GM18861 (cell line): ENCODE measurements around the gene MAP2.

Experiments
- ATAC-seq: cut with Tn5 transposase; IDR thresholded peaks from one replicate; pipeline ENCODE4 v1.9.1; 2021; ENCODE audit not compliant: unreplicated experiment

The MAP2 gene

DNA sequence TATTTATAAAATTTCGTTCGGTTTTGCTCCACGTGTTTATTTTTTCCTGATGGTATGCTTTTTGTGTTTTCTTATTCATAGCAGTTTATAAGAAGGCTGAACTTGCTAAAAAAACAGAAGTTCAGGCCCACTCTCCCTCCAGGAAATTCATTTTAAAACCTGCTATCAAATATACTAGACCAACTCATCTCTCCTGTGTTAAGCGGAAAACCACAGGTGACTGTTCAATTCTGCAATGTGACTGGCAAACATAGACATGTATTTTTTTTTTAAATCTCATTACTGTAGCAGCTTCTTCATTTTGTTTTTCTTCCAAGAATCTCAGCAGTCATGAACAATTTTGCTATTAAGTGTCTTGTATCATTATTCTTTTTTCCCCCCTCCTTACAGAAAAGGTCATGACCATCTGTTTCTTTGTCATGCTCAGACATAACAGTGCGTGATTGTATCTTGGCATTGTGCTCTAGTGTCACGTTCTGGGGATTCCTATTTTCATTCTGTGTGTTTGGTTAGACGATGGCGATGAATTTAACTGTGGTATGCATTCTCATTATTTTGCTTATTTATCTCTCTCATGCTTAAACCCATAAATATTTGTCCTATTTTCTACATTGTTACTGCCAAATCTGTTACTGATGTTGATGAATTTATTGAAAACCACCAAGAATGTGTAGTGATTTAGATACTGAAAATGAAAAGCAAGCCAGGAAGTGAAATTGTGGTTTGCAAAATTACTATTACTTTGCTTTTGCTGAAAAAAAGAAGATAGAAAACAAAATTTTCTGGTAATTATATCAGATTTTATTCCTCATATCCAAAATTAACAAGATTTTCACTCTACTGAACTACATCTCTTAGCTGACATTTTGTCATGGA, 273.2 kb downstream of the MAP2 start:
- ATAC-seq = peak; percentile 69

DNA sequence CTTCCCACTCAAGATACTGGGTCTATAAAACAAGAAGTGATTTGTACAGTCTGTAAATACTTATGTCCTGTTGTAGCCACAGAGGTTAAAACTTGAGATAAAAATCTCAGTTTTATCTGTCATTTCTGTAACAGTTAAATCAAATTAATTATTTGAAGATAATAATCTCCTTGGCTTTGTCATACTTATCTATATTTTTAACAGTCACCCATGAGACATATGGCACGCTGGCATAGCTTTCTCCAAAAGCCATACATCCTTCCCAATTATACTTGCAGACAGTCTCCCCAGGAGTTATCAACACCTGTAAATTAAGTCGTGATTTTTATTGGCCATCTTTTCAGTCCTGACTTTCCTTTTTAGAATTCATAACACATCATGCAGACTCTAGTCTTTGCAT, 278.9 kb downstream of the MAP2 start:
- no peak for ATAC-seq

DNA sequence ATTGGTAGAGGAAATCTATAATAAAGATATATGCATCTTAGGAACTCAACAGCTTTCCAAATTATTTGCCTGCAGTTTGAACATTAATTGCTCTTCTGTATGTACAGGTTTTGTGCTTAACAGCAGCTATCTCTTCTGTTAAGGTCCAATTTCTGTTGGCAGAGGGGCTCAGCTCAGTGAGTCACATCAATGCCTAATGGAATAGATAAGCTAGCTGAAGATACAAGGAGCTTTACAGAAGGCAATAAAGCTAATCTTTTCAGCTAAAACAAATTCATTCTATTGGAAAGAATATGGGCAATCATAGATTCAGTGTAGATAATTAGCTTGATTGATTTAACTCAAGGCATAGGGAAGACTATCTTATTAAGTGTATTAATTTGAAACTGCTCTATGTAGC, 289.4 kb downstream of the MAP2 start:
- no peak for ATAC-seq

DNA sequence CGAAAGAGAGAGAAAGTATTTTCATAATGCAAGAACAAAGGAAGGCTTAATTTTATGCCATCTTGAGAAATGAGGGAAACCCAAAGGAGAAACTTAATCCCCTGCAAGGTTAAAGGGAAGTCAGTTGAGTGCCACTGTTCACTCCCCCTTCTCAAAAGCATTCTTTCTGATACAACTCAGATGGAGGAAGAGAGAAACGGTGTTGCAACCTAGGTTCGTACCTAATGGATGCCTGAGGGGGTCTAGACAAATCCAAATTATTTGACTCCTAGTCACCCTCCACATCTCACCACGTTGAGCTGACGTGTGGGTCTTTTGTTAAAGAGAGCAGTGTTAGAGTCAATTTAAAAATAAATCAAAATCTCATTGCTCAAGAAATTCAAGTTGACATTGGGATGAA, 295.2 kb downstream of the MAP2 start:
- no peak for ATAC-seq

DNA sequence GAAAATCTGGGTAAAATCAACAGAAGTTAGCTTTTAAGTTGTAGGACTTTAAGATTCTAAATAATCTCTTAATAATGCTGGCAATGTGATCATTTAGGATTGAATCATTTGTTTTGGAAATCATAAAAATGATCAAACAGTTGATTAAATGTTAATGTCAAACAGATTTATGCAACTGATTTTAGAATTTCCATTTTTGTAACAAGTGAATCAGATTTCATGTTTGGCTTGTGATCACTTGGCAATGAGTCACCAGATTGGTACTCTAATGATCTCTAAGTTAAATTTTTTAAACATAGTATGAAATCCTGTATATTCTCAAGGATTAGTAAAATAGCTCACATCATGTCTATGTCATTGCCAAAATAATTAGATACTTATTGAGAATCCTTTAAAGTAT, 297.6 kb downstream of the MAP2 start:
- no peak for ATAC-seq

DNA sequence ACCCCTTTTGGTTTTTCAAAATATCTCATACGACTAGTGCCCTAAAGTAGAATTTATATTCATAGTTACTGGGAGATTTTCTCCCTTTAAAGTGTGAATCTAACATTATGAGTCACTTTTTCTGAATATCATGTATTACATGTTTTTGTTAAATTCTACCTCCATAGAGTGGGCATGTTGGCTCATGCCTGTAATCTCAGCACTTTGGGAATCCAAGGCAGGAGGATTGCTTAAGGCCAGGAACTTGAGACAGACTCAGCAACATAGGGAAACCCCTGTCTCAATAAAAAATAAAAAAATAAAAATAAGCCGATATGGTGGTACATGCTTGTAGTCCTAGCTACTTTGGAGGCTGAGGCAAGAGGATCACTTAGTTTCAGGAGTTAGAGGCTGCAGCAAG, 302.5 kb downstream of the MAP2 start:
- no peak for ATAC-seq

DNA sequence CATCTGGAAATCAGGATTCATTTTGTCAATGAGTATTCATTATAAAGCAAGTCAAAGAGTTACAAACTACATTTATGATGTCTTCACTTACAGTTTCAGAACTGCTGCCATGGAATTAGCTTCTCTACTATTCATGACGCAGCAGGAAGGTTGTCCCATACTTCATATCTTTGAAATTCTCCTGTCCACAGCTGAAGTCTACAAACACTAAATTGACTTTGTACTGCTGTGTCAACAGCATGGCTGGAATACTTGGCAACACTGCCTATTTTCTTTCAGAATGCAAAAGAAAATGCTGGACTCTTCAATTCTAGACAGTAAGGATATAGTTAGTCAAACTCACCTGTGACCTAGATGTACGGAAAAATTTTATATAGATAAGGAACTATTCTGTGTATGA, 303.2 kb downstream of the MAP2 start:
- no peak for ATAC-seq

DNA sequence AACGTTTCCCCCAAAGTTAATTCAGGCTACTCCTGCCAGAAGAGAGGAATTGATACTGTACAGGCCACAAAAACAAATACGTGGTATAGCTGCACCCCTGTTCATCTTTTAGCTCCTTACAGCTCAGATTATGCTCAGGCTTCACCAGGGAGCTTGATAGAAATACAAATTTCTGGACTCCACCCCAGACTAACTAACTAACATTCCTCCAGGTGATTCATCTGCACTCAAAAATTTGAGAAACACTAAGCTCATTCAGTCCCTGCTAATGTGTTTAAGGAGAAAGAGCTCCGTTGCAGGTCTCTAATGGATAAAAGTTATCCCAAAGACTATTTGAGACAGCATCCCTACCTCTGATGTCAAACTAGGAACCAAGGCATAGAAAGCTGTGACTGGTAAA, 311.0 kb downstream of the MAP2 start:
- ATAC-seq = no peak

DNA sequence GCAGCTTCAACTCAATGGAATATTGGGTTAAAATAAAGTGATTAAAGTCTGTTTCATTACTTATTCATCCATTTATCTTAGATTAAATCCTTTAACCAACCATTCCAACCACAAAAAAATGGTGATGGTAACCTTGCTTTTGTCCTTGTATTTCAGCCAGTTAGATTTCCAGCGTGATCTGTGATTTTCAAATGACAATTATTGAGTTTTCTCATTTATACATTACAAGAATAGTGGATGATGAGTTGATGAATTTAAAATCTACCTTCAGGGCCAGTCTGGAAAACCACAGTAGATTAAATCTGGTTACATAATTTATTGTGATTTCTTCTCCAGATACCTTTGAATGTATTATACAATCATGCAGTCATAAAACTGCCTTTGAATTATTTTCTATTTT, 318.1 kb downstream of the MAP2 start:
- no peak for ATAC-seq

DNA sequence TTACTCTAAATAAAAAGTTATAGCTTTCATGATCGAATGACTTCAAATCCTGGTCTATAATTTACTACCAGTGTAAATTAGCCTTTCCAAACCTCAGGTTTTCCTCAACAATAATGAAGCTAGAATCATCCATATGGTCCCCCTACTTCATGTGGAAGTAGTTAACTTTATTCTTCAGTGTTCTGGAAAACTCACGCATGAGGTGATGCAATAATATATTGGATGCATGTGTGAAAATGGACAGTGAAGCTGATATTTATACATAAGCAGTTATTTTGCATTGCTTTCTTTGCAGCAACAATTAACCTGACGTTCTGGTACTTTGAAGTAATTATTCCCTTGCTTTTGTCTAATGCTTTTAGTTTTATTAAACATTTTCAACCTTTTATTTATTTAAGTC, 329.2 kb downstream of the MAP2 start:
- no peak for ATAC-seq

DNA sequence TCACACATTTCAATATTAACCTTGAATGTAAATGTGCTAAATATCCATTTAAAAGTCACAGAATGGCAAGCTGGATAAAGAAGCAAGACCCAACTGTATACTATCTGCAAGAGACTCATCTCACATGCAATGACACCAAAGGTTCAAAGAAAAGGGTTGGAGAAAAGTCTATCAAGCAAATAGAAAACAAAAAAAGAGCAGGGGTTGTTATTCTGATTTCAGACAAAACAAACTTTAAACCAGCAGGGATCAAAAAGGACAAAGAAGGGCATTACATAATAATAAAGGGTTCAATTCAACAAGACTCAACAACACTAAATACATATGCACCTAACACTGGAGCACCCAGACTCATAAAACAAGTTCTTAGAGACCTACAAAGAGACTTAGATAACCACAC, 333.3 kb downstream of the MAP2 start:
- ATAC-seq = no peak

DNA sequence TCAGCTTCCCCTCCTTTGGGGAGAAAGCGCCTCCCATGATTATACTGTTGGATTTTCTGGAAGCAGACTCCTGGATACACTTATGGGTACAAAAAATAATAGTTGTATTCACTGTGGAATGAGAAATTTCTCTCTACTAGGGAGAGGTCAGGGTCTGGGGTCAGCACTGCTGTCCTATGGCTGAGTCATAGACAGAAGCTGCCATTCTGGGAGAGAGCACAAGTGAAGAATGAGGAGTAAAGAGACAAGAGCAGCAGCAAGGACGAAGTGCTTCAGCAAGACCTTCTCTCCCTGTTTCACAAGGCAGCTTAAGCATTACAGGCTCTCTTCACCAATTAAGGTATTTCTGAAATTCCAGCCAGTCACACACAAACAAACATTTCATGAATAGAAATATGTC, 337.7 kb downstream of the MAP2 start:
- no peak for ATAC-seq

DNA sequence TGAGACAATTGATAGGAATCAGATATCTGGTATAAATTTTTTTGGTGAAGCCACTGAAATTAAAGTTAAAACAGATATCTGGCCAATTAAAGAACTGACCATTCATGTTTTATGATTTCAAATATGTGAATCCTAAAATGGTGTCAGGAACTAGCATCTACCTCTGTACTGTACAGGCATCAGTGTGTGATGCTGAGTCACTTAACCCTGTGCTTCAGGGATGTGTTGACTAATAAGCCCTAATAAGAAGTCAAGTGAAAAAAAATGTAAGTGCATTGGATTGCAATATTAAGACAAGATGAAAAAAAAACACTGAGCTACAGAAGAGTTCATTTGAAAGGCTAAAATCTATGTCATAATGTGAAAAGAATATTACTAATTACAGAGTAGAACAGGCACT, 338.7 kb downstream of the MAP2 start:
- no peak for ATAC-seq

DNA sequence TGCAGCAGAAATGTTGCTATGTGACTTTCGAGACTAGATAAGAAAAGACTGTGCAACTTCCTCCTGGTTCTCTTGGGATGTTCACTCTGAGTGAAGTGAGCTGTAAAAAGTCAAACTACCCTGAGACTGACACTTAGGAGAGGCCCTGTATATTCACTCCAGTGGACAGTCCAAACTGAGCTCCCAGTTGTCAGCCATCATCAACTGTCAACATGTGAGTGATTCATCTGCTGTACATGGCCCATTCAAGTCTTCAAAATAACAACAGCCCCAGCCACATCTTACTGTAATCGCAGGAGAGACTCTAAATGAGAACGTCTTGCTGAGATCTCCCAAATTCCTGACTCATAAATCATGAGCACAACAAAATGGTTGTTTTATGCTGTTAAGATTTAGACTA, 339.3 kb downstream of the MAP2 start:
- no peak for ATAC-seq

DNA sequence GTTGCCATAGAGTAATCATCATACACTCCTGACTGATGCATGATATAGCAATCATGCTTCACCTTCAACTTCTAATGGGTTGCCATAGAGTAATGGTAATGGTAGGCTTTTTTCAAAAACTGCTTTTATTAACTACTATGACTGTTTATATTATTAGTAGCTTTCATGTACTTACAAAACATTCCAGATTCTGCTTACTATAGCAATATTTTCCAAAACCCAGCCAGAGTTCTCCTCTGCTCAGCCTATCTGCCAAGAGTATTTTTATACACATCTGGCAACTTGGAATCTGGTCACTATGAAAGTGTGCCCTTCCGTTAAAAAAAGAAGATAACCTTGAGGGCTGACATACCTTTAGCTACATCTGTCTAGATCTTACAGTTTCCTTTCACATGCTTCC, 342.8 kb downstream of the MAP2 start:
- no peak for ATAC-seq

DNA sequence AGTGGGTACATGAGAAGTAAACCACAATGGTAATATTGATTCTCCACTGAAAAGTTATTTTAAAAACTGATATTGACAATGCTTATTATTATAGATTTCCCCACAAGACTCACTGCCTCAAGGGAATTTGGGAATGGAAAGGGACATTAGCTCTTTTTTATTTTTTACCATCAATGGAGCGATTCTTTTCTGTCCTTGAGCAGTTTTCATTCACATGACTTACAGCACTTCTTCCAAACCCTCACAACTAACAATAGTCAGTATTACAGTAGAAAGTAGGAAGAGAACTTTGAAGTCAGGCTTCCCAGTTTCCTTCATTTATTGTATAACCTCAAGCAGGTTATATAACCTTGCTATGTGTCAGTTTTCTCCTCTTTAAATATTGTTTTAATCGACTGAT, 343.5 kb downstream of the MAP2 start:
- no peak for ATAC-seq

DNA sequence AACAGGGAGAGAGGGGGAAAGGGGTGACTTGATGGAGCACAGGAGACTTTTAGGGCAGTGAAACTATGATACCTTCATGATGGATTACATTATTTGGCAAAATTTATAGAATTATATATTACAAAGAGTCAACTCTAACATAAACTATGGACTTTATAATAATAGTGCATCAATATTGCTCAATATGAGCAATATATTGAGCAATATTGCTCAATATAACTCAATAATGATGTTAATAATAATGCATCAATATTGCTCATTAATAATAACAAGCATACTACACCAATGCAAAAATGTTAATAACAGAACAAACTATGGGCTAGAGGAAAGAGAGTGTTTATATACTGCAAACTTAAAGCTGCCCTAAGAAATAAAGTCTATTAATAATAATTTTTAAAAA, 344.7 kb downstream of the MAP2 start:
- no peak for ATAC-seq

DNA sequence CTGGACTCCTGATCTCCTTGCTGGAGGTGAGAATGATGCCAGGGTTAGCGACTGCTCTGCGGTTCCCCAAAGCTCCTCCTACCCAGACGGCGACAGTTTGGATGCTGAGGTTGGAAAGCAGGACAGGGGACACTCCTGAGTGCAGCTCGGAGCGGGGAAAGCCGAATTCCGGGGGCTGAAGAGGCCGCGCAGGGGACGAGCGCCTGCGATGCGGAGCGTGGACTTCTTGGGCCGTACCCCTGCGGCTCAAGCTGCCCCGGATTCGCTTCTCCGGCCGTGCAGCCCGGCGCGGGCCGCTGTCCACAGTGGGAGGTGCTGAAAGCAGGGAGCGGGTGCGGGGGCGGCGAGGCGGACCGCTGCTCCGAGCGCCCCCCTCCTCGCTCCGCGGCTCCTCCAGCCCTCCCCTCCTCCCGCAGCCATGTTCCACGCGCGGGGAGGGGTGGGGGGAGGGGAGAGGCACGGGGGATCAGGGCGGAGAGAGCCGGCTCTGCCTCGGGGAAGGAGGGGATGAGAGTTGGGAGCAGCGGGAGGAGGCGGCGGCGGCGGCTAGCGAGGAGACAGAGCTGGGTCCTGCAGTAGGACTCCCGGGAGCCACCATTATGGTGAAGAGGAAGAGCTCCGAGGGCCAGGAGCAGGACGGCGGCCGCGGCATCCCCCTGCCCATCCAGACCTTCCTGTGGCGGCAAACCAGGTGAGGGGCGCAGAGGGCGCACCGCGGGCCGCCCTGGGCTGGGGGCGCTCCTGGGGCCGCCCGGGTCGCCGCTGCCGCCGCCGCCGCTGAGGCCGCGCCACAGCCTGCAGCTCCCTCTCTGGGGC, 347.8 kb downstream of the MAP2 start, which contains the start of gene UNC80:
Gene UNC80, plus strand, starts transcription at position 359 of the 816 bp plus-strand sequence. Its CDS starts 241 bp downstream, at position 600.
- ATAC-seq = no peak

DNA sequence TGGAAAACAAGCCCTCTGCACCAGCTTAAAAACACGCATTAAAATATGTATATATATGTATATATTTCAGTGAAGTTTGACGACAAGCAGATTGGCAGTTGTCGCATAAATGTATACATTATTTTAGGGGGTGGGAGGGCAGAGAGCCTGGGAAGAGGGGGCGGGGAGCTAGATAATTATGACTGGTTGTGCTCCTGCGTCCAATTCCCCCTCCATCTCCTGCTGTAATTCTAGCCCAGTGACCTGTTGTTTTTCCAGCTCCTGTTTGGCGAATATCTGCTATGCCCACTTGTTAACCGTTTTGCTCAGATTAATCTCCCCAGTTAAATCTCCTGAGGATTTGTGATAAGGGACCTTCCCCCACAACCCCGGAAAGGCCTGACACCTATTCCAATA, 348.4 kb downstream of the MAP2 start:
- ATAC-seq = no peak

DNA sequence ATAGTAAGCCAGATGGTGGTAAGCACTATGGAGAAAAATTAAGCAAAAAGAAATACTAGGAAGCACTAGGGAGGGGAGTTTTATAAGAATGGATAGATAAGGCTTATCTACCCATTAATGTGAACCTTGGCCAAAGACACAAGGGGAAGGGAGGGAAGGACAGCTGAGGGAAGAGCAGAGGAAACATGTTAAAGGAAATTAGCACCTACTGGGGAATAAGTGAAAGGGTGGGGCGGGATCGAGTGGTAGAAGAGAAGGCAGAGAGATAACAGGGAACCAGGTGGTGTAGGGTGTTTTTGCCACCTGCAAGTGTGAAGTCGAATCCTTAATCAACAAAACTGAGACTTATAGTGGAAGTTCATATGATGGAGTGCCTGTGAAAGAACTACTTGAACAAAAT, 349.5 kb downstream of the MAP2 start:
- ATAC-seq = no peak
